ENCODE data around the gene NTM.

NTM gene

GRCh38 chr11:131713529-131714134, 343.2 kb downstream of the NTM start:
- DNase-seq: no peak
- Histone ChIP-seq H3K36me3 (no peaks in the 10 kb centered on the region), H3K27me3 (no peaks in the 10 kb centered on the region), H3K4me3 (ENCODE audit: low read depth, low read length) (no peak overlapping the region), H3K9me3 (no peaks in the 10 kb centered on the region; the same call in 1 of the 2 replicates), H3K4me1 (no peaks in the 10 kb centered on the region)
- TF ChIP-seq, protein P1, sequence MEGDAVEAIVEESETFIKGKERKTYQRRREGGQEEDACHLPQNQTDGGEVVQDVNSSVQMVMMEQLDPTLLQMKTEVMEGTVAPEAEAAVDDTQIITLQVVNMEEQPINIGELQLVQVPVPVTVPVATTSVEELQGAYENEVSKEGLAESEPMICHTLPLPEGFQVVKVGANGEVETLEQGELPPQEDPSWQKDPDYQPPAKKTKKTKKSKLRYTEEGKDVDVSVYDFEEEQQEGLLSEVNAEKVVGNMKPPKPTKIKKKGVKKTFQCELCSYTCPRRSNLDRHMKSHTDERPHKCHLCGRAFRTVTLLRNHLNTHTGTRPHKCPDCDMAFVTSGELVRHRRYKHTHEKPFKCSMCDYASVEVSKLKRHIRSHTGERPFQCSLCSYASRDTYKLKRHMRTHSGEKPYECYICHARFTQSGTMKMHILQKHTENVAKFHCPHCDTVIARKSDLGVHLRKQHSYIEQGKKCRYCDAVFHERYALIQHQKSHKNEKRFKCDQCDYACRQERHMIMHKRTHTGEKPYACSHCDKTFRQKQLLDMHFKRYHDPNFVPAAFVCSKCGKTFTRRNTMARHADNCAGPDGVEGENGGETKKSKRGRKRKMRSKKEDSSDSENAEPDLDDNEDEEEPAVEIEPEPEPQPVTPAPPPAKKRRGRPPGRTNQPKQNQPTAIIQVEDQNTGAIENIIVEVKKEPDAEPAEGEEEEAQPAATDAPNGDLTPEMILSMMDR (IDR thresholded peaks at IDR 0.05; ENCODE audit: low read depth, low read length): no peak

DNA sequence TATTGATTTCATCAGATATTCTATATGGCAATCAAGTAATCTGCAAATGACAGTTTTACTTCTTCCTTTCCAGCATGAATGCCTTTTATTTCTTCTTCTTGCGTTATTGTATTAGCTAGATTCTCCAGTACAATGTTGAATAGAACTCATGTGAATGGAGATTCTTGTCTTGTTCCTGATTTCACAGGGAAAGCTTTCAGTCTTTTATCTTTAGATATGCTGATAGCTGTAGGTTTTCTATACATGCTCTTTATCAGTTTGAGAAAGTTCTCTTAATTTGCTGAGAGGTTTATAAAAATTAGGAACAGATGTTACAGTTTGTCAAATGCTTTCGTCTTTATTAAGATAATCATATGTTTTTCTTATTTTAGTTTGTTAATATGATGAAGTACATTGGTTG, 347.2 kb downstream of the NTM start:
- H3K36me3 ChIP-seq: no peaks in the 10 kb centered on the region
- H3K27me3 ChIP-seq: no peaks in the 10 kb centered on the region
- H3K4me1 ChIP-seq: no peaks in the 10 kb centered on the region
- no peak overlapping the region for H3K4me3 ChIP-seq (ENCODE audit: low read depth, low read length)
- no peaks in the 10 kb centered on the region for H3K9me3 ChIP-seq
- DNase-seq: no peak
- TF ChIP-seq, protein P1 (IDR thresholded peaks at IDR 0.05; ENCODE audit: low read depth, low read length): no peak

DNA sequence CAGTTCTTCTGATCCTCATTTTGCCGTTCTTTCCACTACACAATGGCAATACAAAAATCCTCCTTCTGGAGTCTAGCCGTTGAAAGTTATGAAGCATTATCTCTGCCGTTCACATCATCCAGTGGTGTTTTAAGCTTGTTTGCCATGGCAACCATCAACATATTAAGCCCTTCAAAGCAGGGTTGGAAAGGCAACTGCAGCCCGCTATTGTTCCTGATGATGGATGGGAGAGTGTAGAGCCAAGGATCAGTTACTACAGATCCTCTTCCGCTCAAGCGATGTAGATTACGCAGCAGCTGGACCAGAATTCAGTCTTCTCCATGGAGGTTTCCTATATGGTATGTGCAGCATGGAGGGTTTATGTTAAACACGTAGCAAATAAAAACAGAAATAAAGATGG, 352.7 kb downstream of the NTM start:
- TF ChIP-seq, protein P1 (IDR thresholded peaks at IDR 0.05; ENCODE audit: low read depth, low read length): no peak
- Histone ChIP-seq H3K9me3 (no peaks in the 10 kb centered on the region; the same call in 1 of the 2 replicates), H3K36me3 (no peaks in the 10 kb centered on the region), H3K27me3 (no peaks in the 10 kb centered on the region), H3K4me1 (no peaks in the 10 kb centered on the region), H3K4me3 (ENCODE audit: low read depth, low read length) (no peak overlapping the region)
- no peak for DNase-seq

- H3K9me3 ChIP-seq: no peaks in the 10 kb centered on the region; the same call in none of the 2 replicates
- H3K4me1 ChIP-seq: no peaks in the 10 kb centered on the region
- no peak for DNase-seq
- H3K27me3 ChIP-seq: no peaks in the 10 kb centered on the region
- TF ChIP-seq, protein P1 (IDR thresholded peaks at IDR 0.05; ENCODE audit: low read depth, low read length): no peak
- no peaks in the 10 kb centered on the region for H3K36me3 ChIP-seq
- H3K4me3 ChIP-seq (ENCODE audit: low read depth, low read length): no peak overlapping the region
Measured at GRCh38 chr11:131724436-131724975, 354.1 kb downstream of the NTM start.

DNA sequence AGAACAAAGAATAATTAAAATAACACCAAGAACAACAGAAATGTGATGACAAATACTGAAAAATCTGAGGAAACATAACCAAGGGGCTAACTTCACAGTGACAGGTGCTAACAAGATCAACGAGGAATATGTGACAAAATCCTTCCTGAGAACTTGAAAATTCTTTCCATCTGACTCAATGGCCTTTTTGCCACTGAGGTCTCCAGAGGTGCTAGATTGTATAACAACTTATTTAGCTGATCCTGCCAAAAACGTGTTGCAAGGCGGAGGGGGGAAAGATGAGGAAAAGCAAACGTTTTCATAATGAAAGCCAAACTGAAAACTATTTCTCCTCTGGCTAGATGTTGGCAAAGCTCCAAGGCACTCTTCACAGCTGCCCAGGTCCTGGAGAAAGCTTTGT, 364.5 kb downstream of the NTM start:
- Histone ChIP-seq H3K4me3 (ENCODE audit: low read depth, low read length) (no peak overlapping the region), H3K4me1 (no peaks in the 10 kb centered on the region), H3K27me3 (no peaks in the 10 kb centered on the region), H3K9me3 (no peaks in the 10 kb centered on the region; the same call in none of the 2 replicates), H3K36me3 (no peaks in the 10 kb centered on the region)
- no peak for DNase-seq
- TF ChIP-seq, protein P1 (IDR thresholded peaks at IDR 0.05; ENCODE audit: low read depth, low read length): no peak

DNA sequence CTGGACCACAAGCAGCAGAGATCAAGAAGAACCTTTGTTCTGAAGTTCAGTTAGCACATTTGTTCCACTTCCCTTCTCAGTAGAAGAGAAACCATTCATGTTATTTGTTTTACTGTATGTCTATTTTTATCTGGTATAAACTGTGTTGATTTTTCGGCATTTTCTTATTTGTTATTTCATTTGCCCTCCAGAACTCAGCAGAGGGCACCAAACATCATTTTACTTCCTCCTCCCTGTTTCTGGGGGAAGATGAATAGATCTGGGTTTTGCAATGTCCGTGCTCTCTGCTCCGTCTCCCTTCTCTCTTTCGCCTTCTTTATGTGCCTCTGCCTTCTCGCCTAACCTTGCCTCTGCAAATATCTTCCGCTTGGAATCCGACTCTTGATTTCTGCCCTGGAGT, 366.9 kb downstream of the NTM start:
- Histone ChIP-seq H3K4me1 (no peaks in the 10 kb centered on the region), H3K9me3 (no peaks in the 10 kb centered on the region; the same call in none of the 2 replicates), H3K4me3 (ENCODE audit: low read depth, low read length) (no peak overlapping the region), H3K36me3 (no peaks in the 10 kb centered on the region), H3K27me3 (no peaks in the 10 kb centered on the region)
- TF ChIP-seq, protein P1 (IDR thresholded peaks at IDR 0.05; ENCODE audit: low read depth, low read length): no peak
- DNase-seq: no peak

All from BE2C (cell line).